ENCODE measurements around the gene TRAPPC3.

Gene TRAPPC3

GRCh38 chr1:36116901-36117300, 32.4 kb downstream of the TRAPPC3 start:
- TF ChIP-seq, protein P1, sequence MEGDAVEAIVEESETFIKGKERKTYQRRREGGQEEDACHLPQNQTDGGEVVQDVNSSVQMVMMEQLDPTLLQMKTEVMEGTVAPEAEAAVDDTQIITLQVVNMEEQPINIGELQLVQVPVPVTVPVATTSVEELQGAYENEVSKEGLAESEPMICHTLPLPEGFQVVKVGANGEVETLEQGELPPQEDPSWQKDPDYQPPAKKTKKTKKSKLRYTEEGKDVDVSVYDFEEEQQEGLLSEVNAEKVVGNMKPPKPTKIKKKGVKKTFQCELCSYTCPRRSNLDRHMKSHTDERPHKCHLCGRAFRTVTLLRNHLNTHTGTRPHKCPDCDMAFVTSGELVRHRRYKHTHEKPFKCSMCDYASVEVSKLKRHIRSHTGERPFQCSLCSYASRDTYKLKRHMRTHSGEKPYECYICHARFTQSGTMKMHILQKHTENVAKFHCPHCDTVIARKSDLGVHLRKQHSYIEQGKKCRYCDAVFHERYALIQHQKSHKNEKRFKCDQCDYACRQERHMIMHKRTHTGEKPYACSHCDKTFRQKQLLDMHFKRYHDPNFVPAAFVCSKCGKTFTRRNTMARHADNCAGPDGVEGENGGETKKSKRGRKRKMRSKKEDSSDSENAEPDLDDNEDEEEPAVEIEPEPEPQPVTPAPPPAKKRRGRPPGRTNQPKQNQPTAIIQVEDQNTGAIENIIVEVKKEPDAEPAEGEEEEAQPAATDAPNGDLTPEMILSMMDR (IDR thresholded peaks at IDR 0.05; ENCODE audit: borderline replicate concordance, extremely low read depth, low read length, poor library complexity, severe bottlenecking): no peak
- TF ChIP-seq EZH2 (IDR thresholded peaks at IDR 0.05; ENCODE audit: borderline replicate concordance, low read depth, low read length, severe bottlenecking): no peak
- Histone ChIP-seq H3K9me3 (ENCODE audit: insufficient read depth, low read length, severe bottlenecking) (no peaks in the 10 kb centered on the region), H3K4me3 (ENCODE audit: low read depth in 1 of 2, low read length in 2 of 2) (no peak overlapping the region), H3K4me1 (ENCODE audit: insufficient read depth, low read length) (no peaks in the 10 kb centered on the region), H2AFZ (ENCODE audit: low read depth, low read length) (no peak overlapping the region), H3K27me3 (ENCODE audit: insufficient read depth, low read length, poor library complexity) (no peaks in the 10 kb centered on the region), H3K27ac (ENCODE audit: low read length) (no peak overlapping the region), H3K9ac (ENCODE audit: low read depth, low read length) (no peak overlapping the region), H3K4me2 (ENCODE audit: insufficient read depth, low read length) (no peak overlapping the region), H3K79me2 (ENCODE audit: insufficient read depth, low read length) (no peaks in the 10 kb centered on the region), H4K20me1 (ENCODE audit: insufficient read depth, low read length) (no peaks in the 10 kb centered on the region), H3K36me3 (ENCODE audit: insufficient read depth, low read length) (no peaks in the 10 kb centered on the region)
- no peak for ATAC-seq (ENCODE audit: insufficient read depth, low read depth)
- no peak for DNase-seq

GRCh38 chr1:36115931-36116330, 33.4 kb downstream of the TRAPPC3 start:
- DNase-seq (no peak), ATAC-seq (ENCODE audit: insufficient read depth, low read depth) (no peak)
- Histone ChIP-seq H3K4me1 (ENCODE audit: insufficient read depth, low read length) (no peaks in the 10 kb centered on the region), H3K9ac (ENCODE audit: low read depth, low read length) (no peak overlapping the region), H2AFZ (ENCODE audit: low read depth, low read length) (no peak overlapping the region), H3K4me3 (ENCODE audit: low read depth in 1 of 2, low read length in 2 of 2) (no peak overlapping the region), H3K36me3 (ENCODE audit: insufficient read depth, low read length) (no peaks in the 10 kb centered on the region), H3K9me3 (ENCODE audit: insufficient read depth, low read length, severe bottlenecking) (no peaks in the 10 kb centered on the region), H3K4me2 (ENCODE audit: insufficient read depth, low read length) (no peak overlapping the region), H4K20me1 (ENCODE audit: insufficient read depth, low read length) (no peaks in the 10 kb centered on the region), H3K79me2 (ENCODE audit: insufficient read depth, low read length) (no peaks in the 10 kb centered on the region), H3K27ac (ENCODE audit: low read length) (no peak overlapping the region), H3K27me3 (ENCODE audit: insufficient read depth, low read length, poor library complexity) (no peaks in the 10 kb centered on the region)
- TF ChIP-seq, protein P1 (IDR thresholded peaks at IDR 0.05; ENCODE audit: borderline replicate concordance, extremely low read depth, low read length, poor library complexity, severe bottlenecking): no peak
- TF ChIP-seq EZH2 (IDR thresholded peaks at IDR 0.05; ENCODE audit: borderline replicate concordance, low read depth, low read length, severe bottlenecking): no peak

GRCh38 chr1:36115200-36115669, 34.1 kb downstream of the TRAPPC3 start:
- no peaks in the 10 kb centered on the region for H3K36me3 ChIP-seq (ENCODE audit: insufficient read depth, low read length)
- H3K27ac ChIP-seq (ENCODE audit: low read length): no peak overlapping the region
- H3K4me1 ChIP-seq (ENCODE audit: insufficient read depth, low read length): no peaks in the 10 kb centered on the region
- H3K9ac ChIP-seq (ENCODE audit: low read depth, low read length): no peak overlapping the region
- H3K4me2 ChIP-seq (ENCODE audit: insufficient read depth, low read length): no peak overlapping the region
- no peak overlapping the region for H2AFZ ChIP-seq (ENCODE audit: low read depth, low read length)
- no peaks in the 10 kb centered on the region for H3K9me3 ChIP-seq (ENCODE audit: insufficient read depth, low read length, severe bottlenecking)
- DNase-seq (no peak), ATAC-seq (ENCODE audit: insufficient read depth, low read depth) (no peak)
- no peaks in the 10 kb centered on the region for H3K79me2 ChIP-seq (ENCODE audit: insufficient read depth, low read length)
- H4K20me1 ChIP-seq (ENCODE audit: insufficient read depth, low read length): no peaks in the 10 kb centered on the region
- TF ChIP-seq, protein P1 (IDR thresholded peaks at IDR 0.05; ENCODE audit: borderline replicate concordance, extremely low read depth, low read length, poor library complexity, severe bottlenecking): no peak
- no peak for TF ChIP-seq EZH2 (IDR thresholded peaks at IDR 0.05; ENCODE audit: borderline replicate concordance, low read depth, low read length, severe bottlenecking)
- no peak overlapping the region for H3K4me3 ChIP-seq (ENCODE audit: low read depth in 1 of 2, low read length in 2 of 2)
- H3K27me3 ChIP-seq (ENCODE audit: insufficient read depth, low read length, poor library complexity): no peaks in the 10 kb centered on the region

- Histone ChIP-seq H4K20me1 (ENCODE audit: insufficient read depth, low read length) (no peaks in the 10 kb centered on the region), H3K27me3 (ENCODE audit: insufficient read depth, low read length, poor library complexity) (no peaks in the 10 kb centered on the region), H3K27ac (ENCODE audit: low read length) (no peak overlapping the region), H3K4me2 (ENCODE audit: insufficient read depth, low read length) (no peak overlapping the region), H3K4me1 (ENCODE audit: insufficient read depth, low read length) (no peaks in the 10 kb centered on the region), H3K79me2 (ENCODE audit: insufficient read depth, low read length) (no peaks in the 10 kb centered on the region), H3K9ac (ENCODE audit: low read depth, low read length) (no peak overlapping the region), H3K36me3 (ENCODE audit: insufficient read depth, low read length) (no peaks in the 10 kb centered on the region), H2AFZ (ENCODE audit: low read depth, low read length) (no peak overlapping the region; the same call in 1 of the 2 replicates), H3K9me3 (ENCODE audit: insufficient read depth, low read length, severe bottlenecking) (no peaks in the 10 kb centered on the region), H3K4me3 (ENCODE audit: low read depth in 1 of 2, low read length in 2 of 2) (no peak overlapping the region)
- no peak for DNase-seq
- TF ChIP-seq EZH2 (IDR thresholded peaks at IDR 0.05; ENCODE audit: borderline replicate concordance, low read depth, low read length, severe bottlenecking): no peak
- TF ChIP-seq, protein P1 (IDR thresholded peaks at IDR 0.05; ENCODE audit: borderline replicate concordance, extremely low read depth, low read length, poor library complexity, severe bottlenecking): no peak
- ATAC-seq (ENCODE audit: insufficient read depth, low read depth): no peak
Observed at GRCh38 chr1:36114371-36114770, 34.9 kb downstream of the TRAPPC3 start.
